Breast epithelium (tissue), 3 donors: ENCODE results near the gene ZNF587.

Experiments used
- POLR2A ChIP-seq: fragments of 450-650 bp; IDR thresholded peaks from one replicate; pipeline ENCODE4 v1.6.1; 2016; ENCODE audit warnings: antibody characterized with exemption, mild to moderate bottlenecking, moderate library complexity
- POLR2AphosphoS5 ChIP-seq, 3 donors: sonication (generic); formaldehyde crosslinking; IDR thresholded peaks; one replicate each; pipeline ENCODE4 v1.6.1; 2017; ENCODE audit warnings: antibody characterized with exemption in 3 of 3
- TF ChIP-seq, protein P1 (sequence below), 3 donors: fragments of 450-650 bp; IDR thresholded peaks; one replicate each; pipeline ENCODE4 v1.5.1; 2016 to 2017; ENCODE audit warnings: antibody characterized with exemption in 3 of 3, mild to moderate bottlenecking in 3 of 3, moderate library complexity in 3 of 3

DNA sequence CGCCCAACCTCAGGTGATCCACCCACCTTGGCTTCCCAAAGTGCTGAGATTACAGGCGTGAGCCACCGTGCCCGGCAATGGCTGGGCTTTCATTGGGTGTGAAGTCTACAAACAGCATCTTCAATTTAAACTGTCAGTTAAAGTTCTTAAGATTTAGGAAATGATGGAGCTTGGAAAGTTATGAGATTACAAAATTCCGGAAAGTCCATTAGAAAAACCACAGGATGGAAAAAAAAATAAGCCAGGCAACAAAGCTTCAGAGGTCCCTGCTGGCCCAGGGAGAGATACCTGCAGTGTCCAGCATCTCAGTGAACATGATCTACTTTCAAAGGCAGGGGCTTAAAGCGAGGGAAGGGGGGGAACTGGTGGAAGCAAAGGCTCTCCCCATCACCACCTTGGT, 24.1 kb upstream of the ZNF587 start:
- TF ChIP-seq, protein P1, sequence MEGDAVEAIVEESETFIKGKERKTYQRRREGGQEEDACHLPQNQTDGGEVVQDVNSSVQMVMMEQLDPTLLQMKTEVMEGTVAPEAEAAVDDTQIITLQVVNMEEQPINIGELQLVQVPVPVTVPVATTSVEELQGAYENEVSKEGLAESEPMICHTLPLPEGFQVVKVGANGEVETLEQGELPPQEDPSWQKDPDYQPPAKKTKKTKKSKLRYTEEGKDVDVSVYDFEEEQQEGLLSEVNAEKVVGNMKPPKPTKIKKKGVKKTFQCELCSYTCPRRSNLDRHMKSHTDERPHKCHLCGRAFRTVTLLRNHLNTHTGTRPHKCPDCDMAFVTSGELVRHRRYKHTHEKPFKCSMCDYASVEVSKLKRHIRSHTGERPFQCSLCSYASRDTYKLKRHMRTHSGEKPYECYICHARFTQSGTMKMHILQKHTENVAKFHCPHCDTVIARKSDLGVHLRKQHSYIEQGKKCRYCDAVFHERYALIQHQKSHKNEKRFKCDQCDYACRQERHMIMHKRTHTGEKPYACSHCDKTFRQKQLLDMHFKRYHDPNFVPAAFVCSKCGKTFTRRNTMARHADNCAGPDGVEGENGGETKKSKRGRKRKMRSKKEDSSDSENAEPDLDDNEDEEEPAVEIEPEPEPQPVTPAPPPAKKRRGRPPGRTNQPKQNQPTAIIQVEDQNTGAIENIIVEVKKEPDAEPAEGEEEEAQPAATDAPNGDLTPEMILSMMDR (IDR thresholded peaks at IDR 0.05) = no peak
- no peak for TF ChIP-seq POLR2A
- no peak for TF ChIP-seq POLR2AphosphoS5 (IDR thresholded peaks at IDR 0.05)
